CD4-positive, alpha-beta T cell treated with Interleukin-17A for 1 hour (primary cell): ENCODE measurements around the gene ZNF792.
"Not testable (repeated sequence)": the region's sequence is repeated elsewhere in the genome, so short reads cannot be mapped to it uniquely, and the experiment has no call there.

ENCODE experiments used
- DNase-seq: peaks from one replicate; pipeline ENCODE4 v3.0.0-alpha.2; 2020

ZNF792 gene

GRCh38 chr19:34920090-34920786 is 43.8 kb downstream of the ZNF792 start:
- not testable (repeated sequence) for DNase-seq

- no peak for DNase-seq
Measured at GRCh38 chr19:34918190-34918589, 45.8 kb downstream of the ZNF792 start.

GRCh38 chr19:34917144-34917543 is 46.9 kb downstream of the ZNF792 start:
- not testable (repeated sequence) for DNase-seq

- DNase-seq, result no peak
Measured at GRCh38 chr19:34910770-34911169, 53.3 kb downstream of the ZNF792 start.
